ENCODE results near the gene LATS2.

The LATS2 gene

GRCh38 chr13:20924758-20925394 lies 136.5 kb downstream of the LATS2 start:
- DNase-seq (ENCODE audit: insufficient read length, low spot score) (no peak), FAIRE-seq (peak; percentile 94)

- DNase-seq (ENCODE audit: insufficient read length, low spot score): no peak
Measured at GRCh38 chr13:20923272-20923671, 138.1 kb downstream of the LATS2 start.

More at GRCh38 chr13:20923272-20923671, 138.1 kb downstream of the LATS2 start:
- FAIRE-seq: no peak

Measured in GM19239 (cell line).